HG03064 (cell line): ENCODE results near the gene TPSG1.

Experiments used
- ATAC-seq: cut with Tn5 transposase; IDR thresholded peaks from one replicate; pipeline ENCODE4 v1.9.1; 2021; ENCODE audit warnings: low read depth; ENCODE audit not compliant: unreplicated experiment

TPSG1 gene

GRCh38 chr16:1181404-1182315 lies 43.4 kb downstream of the TPSG1 start:
- ATAC-seq, result no peak

- ATAC-seq, result no peak
Observed at GRCh38 chr16:1180549-1181403, 44.3 kb downstream of the TPSG1 start.

- ATAC-seq, result no peak
Observed at GRCh38 chr16:1178295-1178910, 46.7 kb downstream of the TPSG1 start.

GRCh38 chr16:1177750-1178149 lies 47.3 kb downstream of the TPSG1 start:
- no peak for ATAC-seq

- ATAC-seq, result no peak
Observed at GRCh38 chr16:1177053-1177452, 48.0 kb downstream of the TPSG1 start.

- no peak for ATAC-seq
Observed at GRCh38 chr16:1176280-1176897, 48.7 kb downstream of the TPSG1 start.

GRCh38 chr16:1175566-1176279 lies 49.3 kb downstream of the TPSG1 start:
- no peak for ATAC-seq

GRCh38 chr16:1174477-1175357 lies 50.4 kb downstream of the TPSG1 start:
- no peak for ATAC-seq

GRCh38 chr16:1173788-1174451 lies 51.1 kb downstream of the TPSG1 start:
- no peak for ATAC-seq

GRCh38 chr16:1172651-1173050 lies 52.4 kb downstream of the TPSG1 start:
- no peak for ATAC-seq

- no peak for ATAC-seq
Observed at GRCh38 chr16:1171854-1172428, 53.1 kb downstream of the TPSG1 start.
